Measurements from ENCODE around the gene CCDC85A. TPM values are rescaled to one million over a fixed set of nuclear protein-coding genes. Genes with fewer than 3 reads are reported as not detected.

The CCDC85A gene
- 0.08 TPM in 1 of 2 replicates, not detected in the other for total RNA-seq

GRCh38 chr2:56183643-56184499 is at the start of gene CCDC85A:
Gene CCDC85A, plus strand, starts transcription at chr2:56183990. Its CDS starts 635 bp downstream, at chr2:56184625.

All from hair follicular keratinocyte (primary cell).